Endothelial cell of umbilical vein (primary cell): ENCODE results near the gene CACNA1F. TPM values are rescaled to one million over a fixed set of nuclear protein-coding genes. Genes with fewer than 3 reads are reported as not detected.

ENCODE experiments used
- BruUV-seq: library from RNA; stranded (reverse); fragments of 400-500 nt; replicated peaks from 2 replicates; lab custom pipeline; 2021; lab: Mats Ljungman, UMichigan
- CTCF ChIA-PET: fragments of 300-600, 350-600 bp; sonication (Branson Sonifier 250); formaldehyde crosslinking; loops from one replicate; lab custom pipeline; 2021; ENCODE audit warnings: antibody characterized with exemption, inconsistent platforms; lab: Charles Lee
- POLR2A ChIA-PET: fragments of 300-600, 350-600 bp; sonication (Branson Sonifier 250); formaldehyde crosslinking; loops from one replicate; lab custom pipeline; 2021; ENCODE audit warnings: antibody characterized with exemption, inconsistent platforms; lab: Charles Lee
- DNase-seq: peaks from one replicate; pipeline ENCODE4 v3.0.0-alpha.2; 2011; ENCODE audit warnings: low read depth, low spot score
- FAIRE-seq: peaks from 2 replicates; lab custom pipeline; 2011; peaks lifted over from hg19 to GRCh38; lab: Jason Lieb, UNC
- H2AFZ ChIP-seq: 2 replicates; pipeline ENCODE4 v1.6.0; 2012; ENCODE audit warnings: low read depth, low read length, control low read depth, inconsistent platforms
- H3K27ac ChIP-seq: 2 replicates; pipeline ENCODE4 v1.5.1; 2011; ENCODE audit warnings: low read depth, mild to moderate bottlenecking, control low read depth, low read length, moderate library complexity; ENCODE audit not compliant: insufficient read depth
- H3K27me3 ChIP-seq, 2 experiments: 2 replicates each; pipeline versions ENCODE4 v1.6.0 to v1.6.1; 2011; ENCODE audit warnings: low read length in 2 of 2, mixed read lengths in 1 of 2; ENCODE audit not compliant: control insufficient read depth in 2 of 2, insufficient read depth in 2 of 2
- H3K36me3 ChIP-seq, 2 experiments: 2 replicates in 1 of 2; 3 replicates in 1 of 2; pipeline ENCODE4 v1.5.1; 2011; ENCODE audit warnings: low read length in 2 of 2, mild to moderate bottlenecking in 1 of 2, moderate library complexity in 1 of 2; ENCODE audit not compliant: control insufficient read depth in 2 of 2, insufficient read depth in 2 of 2; ENCODE audit errors: extremely low read depth in 1 of 2
- H3K4me1 ChIP-seq: 3 replicates; pipeline ENCODE4 v1.5.1; 2011; ENCODE audit warnings: mild to moderate bottlenecking, low read length; ENCODE audit not compliant: control insufficient read depth, insufficient read depth; ENCODE audit errors: extremely low read depth
- H3K4me2 ChIP-seq: 2 replicates; pipeline ENCODE4 v1.6.1; 2011; ENCODE audit warnings: low read length, control low read depth, mixed read lengths; ENCODE audit not compliant: insufficient read depth
- H3K4me3 ChIP-seq, 3 experiments: fragments of 200-600 bp in 1 of 3; sonication (generic), shearing (Covaris generic) in 1 of 3; replicated peaks in 1 of 3; 2 replicates each; pipeline ENCODE4 v1.5.1; 2011 to 2016; ENCODE audit warnings: control low read depth in 3 of 3, low read length in 3 of 3, mild to moderate bottlenecking in 2 of 3, inconsistent platforms in 1 of 3, low read depth in 1 of 3, moderate library complexity in 1 of 3; ENCODE audit not compliant: insufficient read depth in 1 of 3
- H3K79me2 ChIP-seq: 2 replicates; pipeline ENCODE4 v1.6.0; 2012; ENCODE audit warnings: low read length, inconsistent platforms; ENCODE audit not compliant: control insufficient read depth, insufficient read depth
- H3K9ac ChIP-seq: replicated peaks from 2 replicates; pipeline ENCODE3; 2011; ENCODE audit warnings: low read length, control low read depth; ENCODE audit not compliant: insufficient read depth; ENCODE audit errors: extremely low read depth
- H3K9me1 ChIP-seq: replicated peaks from 3 replicates; pipeline ENCODE4 v1.6.0; 2011; ENCODE audit warnings: mild to moderate bottlenecking, low read length; ENCODE audit not compliant: control insufficient read depth, insufficient read depth; ENCODE audit errors: extremely low read depth
- H3K9me3 ChIP-seq: replicated peaks from 2 replicates; pipeline ENCODE4 v1.5.1; 2012; ENCODE audit warnings: low read length, inconsistent platforms; ENCODE audit not compliant: control insufficient read depth, insufficient read depth
- H4K20me1 ChIP-seq: replicated peaks from 2 replicates; pipeline ENCODE3; 2011; ENCODE audit warnings: mild to moderate bottlenecking, low read length; ENCODE audit not compliant: control insufficient read depth, insufficient read depth; ENCODE audit errors: extremely low read depth
- EZH2 ChIP-seq: IDR thresholded peaks from 2 replicates; pipeline ENCODE4 v1.6.1; 2012; ENCODE audit warnings: borderline replicate concordance, low read depth, mild to moderate bottlenecking, moderate library complexity, low read length, inconsistent platforms; ENCODE audit not compliant: severe bottlenecking
- FOS ChIP-seq: IDR thresholded peaks from 2 replicates; pipeline ENCODE4 v1.6.1; 2011; ENCODE audit warnings: mild to moderate bottlenecking, low read length, moderate library complexity, borderline replicate concordance; ENCODE audit not compliant: insufficient read depth
- GATA2 ChIP-seq: IDR thresholded peaks from 2 replicates; pipeline ENCODE4 v1.7.0; 2011; ENCODE audit warnings: low read depth, mild to moderate bottlenecking, moderate library complexity, mixed read lengths, low read length; ENCODE audit not compliant: insufficient read length, insufficient read depth
- POLR2A ChIP-seq: IDR thresholded peaks from 2 replicates; pipeline ENCODE4 v1.6.1; 2012; ENCODE audit warnings: low read depth, mild to moderate bottlenecking, control low read depth, low read length
- POLR2AphosphoS5 ChIP-seq: IDR thresholded peaks from 2 replicates; pipeline ENCODE4 v1.6.1; 2012; ENCODE audit warnings: low read depth, mild to moderate bottlenecking, control low read depth, low read length, moderate library complexity; ENCODE audit not compliant: insufficient read depth
- dilution Hi-C: fragments of 300-500 bp; cut with MboI; formaldehyde crosslinking; loops from one replicate; pipeline ENCODE4 v1.15.0; 2019; ENCODE audit warnings: low sequenced_read_pairs; ENCODE audit not compliant: extremely low pct_ligation_motif_present
- intact Hi-C: fragments of 100-400 bp; cut with micrococcal nuclease; formaldehyde crosslinking; loops from one replicate; pipeline ENCODE4 v1.10.0; 2022
- polyA plus RNA-seq, 4 experiments: library from polyadenylated mRNA; depleted of rRNA in 3 of 4; stranded (reverse) in 3 of 4; unstranded in 1 of 4; fragments of >200 nt; gene quantifications; 2 replicates each; pipeline versions ENCODE4 v1.2.1 to v1.2.3, GENCODE V29; 2011 to 2012; ENCODE audit warnings: missing spikeins in 1 of 4
- total RNA-seq: library from RNA; stranded (reverse); gene quantifications from 2 replicates; pipeline ENCODE4 v1.2.3, GENCODE V29; 2021
- TF ChIP-seq, protein P1 (sequence below): IDR thresholded peaks from 2 replicates; pipeline ENCODE4 v1.6.1; 2011; ENCODE audit not compliant: insufficient read depth, insufficient read length
- TF ChIP-seq, protein P2 (sequence below), 2 donors: IDR thresholded peaks; 1 replicate in 1 of 2; 2 replicates in 1 of 2; pipeline ENCODE4 v1.5.1; 2011; ENCODE audit warnings: low read length in 2 of 2, mild to moderate bottlenecking in 2 of 2, moderate library complexity in 2 of 2, control low read depth in 1 of 2, inconsistent platforms in 1 of 2, low read depth in 1 of 2; ENCODE audit not compliant: insufficient read depth in 1 of 2; ENCODE audit errors: extremely low read depth in 1 of 2

The CACNA1F gene
- total and polyA plus RNA-seq, 2 donors (not counting 3 experiments of a cell fraction or from before 2014, with no cell fraction given) = not detected

GRCh38 chrX:49155900-49156837 is 77.0 kb downstream of the CACNA1F start:
- Histone ChIP-seq H3K9ac (peak overlapping the region; percentile 82), H3K4me3 (peak overlapping the region; percentile 14 to 59 (median 48)), H3K9me3 (no peaks in the 10 kb centered on the region), H4K20me1 (no peaks in the 10 kb centered on the region), H3K4me1 (peaks cover 2% of the 10 kb centered on the region), H2AFZ (peak overlapping the region; percentile 84), H3K4me2 (peak overlapping the region; percentile 58), H3K36me3 (no peaks in the 10 kb centered on the region), H3K27ac (peak overlapping the region; percentile 96), H3K79me2 (no peaks in the 10 kb centered on the region), H3K9me1 (no peaks in the 10 kb centered on the region), H3K27me3 (no peaks in the 10 kb centered on the region)
- intact Hi-C loops = loop anchor here (2.0 kb wide), 1 partner anchor 19 kb away; no protein-coding TSS in a partner anchor
- DNase-seq = peak; percentile 81
- ChIA-PET POLR2A (interaction anchor here (0.7 to 1.0 kb wide), 2 partner anchors 15 to 18 kb away, joined by 3 read pairs; partner anchors contain the start of gene PLP2), CTCF (interaction anchor here (0.6 to 3.3 kb wide), 9 partner anchors 10 to 37 kb away, joined by 3 to 31 read pairs (median 4); partner anchors contain the start of gene PLP2)
- no peak for FAIRE-seq
- TF ChIP-seq, protein P1, sequence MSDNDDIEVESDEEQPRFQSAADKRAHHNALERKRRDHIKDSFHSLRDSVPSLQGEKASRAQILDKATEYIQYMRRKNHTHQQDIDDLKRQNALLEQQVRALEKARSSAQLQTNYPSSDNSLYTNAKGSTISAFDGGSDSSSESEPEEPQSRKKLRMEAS = no peak
- no peak for TF ChIP-seq POLR2A
- TF ChIP-seq, protein P2, sequence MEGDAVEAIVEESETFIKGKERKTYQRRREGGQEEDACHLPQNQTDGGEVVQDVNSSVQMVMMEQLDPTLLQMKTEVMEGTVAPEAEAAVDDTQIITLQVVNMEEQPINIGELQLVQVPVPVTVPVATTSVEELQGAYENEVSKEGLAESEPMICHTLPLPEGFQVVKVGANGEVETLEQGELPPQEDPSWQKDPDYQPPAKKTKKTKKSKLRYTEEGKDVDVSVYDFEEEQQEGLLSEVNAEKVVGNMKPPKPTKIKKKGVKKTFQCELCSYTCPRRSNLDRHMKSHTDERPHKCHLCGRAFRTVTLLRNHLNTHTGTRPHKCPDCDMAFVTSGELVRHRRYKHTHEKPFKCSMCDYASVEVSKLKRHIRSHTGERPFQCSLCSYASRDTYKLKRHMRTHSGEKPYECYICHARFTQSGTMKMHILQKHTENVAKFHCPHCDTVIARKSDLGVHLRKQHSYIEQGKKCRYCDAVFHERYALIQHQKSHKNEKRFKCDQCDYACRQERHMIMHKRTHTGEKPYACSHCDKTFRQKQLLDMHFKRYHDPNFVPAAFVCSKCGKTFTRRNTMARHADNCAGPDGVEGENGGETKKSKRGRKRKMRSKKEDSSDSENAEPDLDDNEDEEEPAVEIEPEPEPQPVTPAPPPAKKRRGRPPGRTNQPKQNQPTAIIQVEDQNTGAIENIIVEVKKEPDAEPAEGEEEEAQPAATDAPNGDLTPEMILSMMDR (IDR thresholded peaks at IDR 0.05; ENCODE audit: extremely low read depth in 1 of 2, insufficient read depth in 1 of 2, low read depth in 1 of 2, low read length in 2 of 2) = peak; percentile 53 to 75
- no peak for TF ChIP-seq GATA2
- TF ChIP-seq EZH2 = no peak
- peak; percentile 15 for TF ChIP-seq POLR2AphosphoS5
- TF ChIP-seq FOS = peak; percentile 10
- dilution Hi-C loops = no loop called here
- BruUV-seq = TSS peak; percentile 65
